H9 (cell line): ENCODE results near the gene SLC9A9. TPM values are rescaled to one million over a fixed set of nuclear protein-coding genes. Genes with fewer than 3 reads are reported as not detected.

Experiments used
- DNase-seq: peaks from one replicate; pipeline ENCODE4 v3.0.0-alpha.2; 2017
- H2AFZ ChIP-seq: one replicate; pipeline ENCODE4 v1.6.1; 2013; ENCODE audit warnings: mild to moderate bottlenecking, low read length, control low read depth, moderate library complexity
- H2AK5ac ChIP-seq: 2 replicates; pipeline ENCODE4 v1.6.1; 2013; ENCODE audit warnings: low read length, control low read depth, mixed read lengths; ENCODE audit not compliant: insufficient read length
- H2BK120ac ChIP-seq: one replicate; pipeline ENCODE4 v1.6.1; 2013; ENCODE audit warnings: low read depth, mild to moderate bottlenecking, low read length, control low read depth, inconsistent platforms; ENCODE audit not compliant: poor library complexity, severe bottlenecking
- H2BK12ac ChIP-seq: 2 replicates; pipeline ENCODE4 v1.6.1; 2013; ENCODE audit warnings: low read length, control low read depth, mixed read lengths, low read depth; ENCODE audit not compliant: insufficient read length
- H2BK15ac ChIP-seq: 2 replicates; pipeline ENCODE4 v1.6.1; 2013; ENCODE audit warnings: low read depth, low read length, control low read depth
- H2BK20ac ChIP-seq: one replicate; pipeline ENCODE4 v1.6.1; 2013; ENCODE audit warnings: low read depth, mild to moderate bottlenecking, low read length, control low read depth, inconsistent platforms; ENCODE audit not compliant: poor library complexity, severe bottlenecking
- H2BK5ac ChIP-seq: 2 replicates; pipeline ENCODE4 v1.6.1; 2013; ENCODE audit warnings: low read length, control low read depth, mixed read lengths; ENCODE audit not compliant: insufficient read length
- H3K14ac ChIP-seq: 2 replicates; pipeline ENCODE4 v1.6.1; 2013; ENCODE audit warnings: low read length, control low read depth; ENCODE audit not compliant: insufficient read depth
- H3K18ac ChIP-seq: 2 replicates; pipeline ENCODE4 v1.6.1; 2013; ENCODE audit warnings: low read depth, mild to moderate bottlenecking, mixed read lengths, low read length, control low read depth; ENCODE audit not compliant: insufficient read length
- H3K23ac ChIP-seq: 2 replicates; pipeline ENCODE4 v1.6.1; 2013; ENCODE audit warnings: low read length, control low read depth, mixed read lengths, low read depth; ENCODE audit not compliant: insufficient read length
- H3K23me2 ChIP-seq: 2 replicates; pipeline ENCODE4 v1.6.1; 2013; ENCODE audit warnings: low read depth, mild to moderate bottlenecking, mixed read lengths, low read length, control low read depth; ENCODE audit not compliant: insufficient read length, poor library complexity, severe bottlenecking
- H3K27ac ChIP-seq: 2 replicates; pipeline ENCODE4 v1.5.1; 2013; ENCODE audit warnings: low read length, control low read depth, mixed read lengths, low read depth; ENCODE audit not compliant: insufficient read length
- H3K27me3 ChIP-seq: 2 replicates; pipeline ENCODE4 v1.6.1; 2013; ENCODE audit warnings: low read length, control low read depth, inconsistent platforms; ENCODE audit not compliant: insufficient read depth
- H3K4ac ChIP-seq: 2 replicates; pipeline ENCODE4 v1.6.1; 2013; ENCODE audit warnings: low read depth, mild to moderate bottlenecking, control low read depth, inconsistent platforms, low read length, moderate library complexity
- H3K4me1 ChIP-seq: 2 replicates; pipeline ENCODE4 v1.6.1; 2013; ENCODE audit warnings: low read length, control low read depth, inconsistent platforms; ENCODE audit not compliant: insufficient read depth
- H3K4me2 ChIP-seq: 2 replicates; pipeline ENCODE4 v1.6.1; 2013; ENCODE audit warnings: low read length, control low read depth, mixed read lengths; ENCODE audit not compliant: insufficient read length, insufficient read depth
- H3K56ac ChIP-seq: 2 replicates; pipeline ENCODE4 v1.6.1; 2013; ENCODE audit warnings: low read depth, mild to moderate bottlenecking, mixed read lengths, low read length, control low read depth; ENCODE audit not compliant: insufficient read length
- H3K79me1 ChIP-seq: 2 replicates; pipeline ENCODE4 v1.6.1; 2013; ENCODE audit warnings: low read depth, mild to moderate bottlenecking, moderate library complexity, low read length, control low read depth, inconsistent platforms; ENCODE audit not compliant: insufficient read depth, poor library complexity, severe bottlenecking
- H3K79me2 ChIP-seq: 2 replicates; pipeline ENCODE4 v1.6.1; 2013; ENCODE audit warnings: low read length, control low read depth, inconsistent platforms; ENCODE audit not compliant: insufficient read depth
- H3K9ac ChIP-seq: 2 replicates; pipeline ENCODE4 v1.6.1; 2013; ENCODE audit warnings: low read length, control low read depth, mixed read lengths; ENCODE audit not compliant: insufficient read length; ENCODE audit errors: extremely low read depth
- H3K9me3 ChIP-seq: one replicate; pipeline ENCODE4 v1.6.1; 2013; ENCODE audit warnings: low read depth, low read length, inconsistent platforms; ENCODE audit not compliant: control insufficient read depth
- H3T11ph ChIP-seq: one replicate; pipeline ENCODE4 v1.6.1; 2013; ENCODE audit warnings: mild to moderate bottlenecking, low read length, control low read depth, inconsistent platforms
- H4K20me1 ChIP-seq: one replicate; pipeline ENCODE4 v1.6.1; 2013; ENCODE audit not compliant: control insufficient read depth, insufficient read length, insufficient read depth
- H4K5ac ChIP-seq: 2 replicates; pipeline ENCODE4 v1.6.1; 2013; ENCODE audit warnings: low read depth, mild to moderate bottlenecking, mixed read lengths, low read length, control low read depth; ENCODE audit not compliant: insufficient read length
- H4K8ac ChIP-seq: replicated peaks from 2 replicates; pipeline ENCODE4 v1.6.1; 2013; ENCODE audit warnings: low read length, control low read depth, mixed read lengths, low read depth; ENCODE audit not compliant: insufficient read length
- H4K91ac ChIP-seq: 2 replicates; pipeline ENCODE4 v1.6.1; 2013; ENCODE audit warnings: low read depth, mild to moderate bottlenecking, moderate library complexity, mixed read lengths, low read length, control low read depth; ENCODE audit not compliant: insufficient read length
- H3K27ac Mint-ChIP-seq, 3 experiments: 2 replicates in 2 of 3; 3 replicates in 1 of 3; pipeline ENCODE4 v1.8.0; 2020 to 2021; ENCODE audit warnings: mixed read lengths in 3 of 3, mild to moderate bottlenecking in 1 of 3, moderate library complexity in 1 of 3
- H3K27me3 Mint-ChIP-seq: 2 replicates; pipeline ENCODE4 v1.8.0; 2021; ENCODE audit warnings: low read depth, mild to moderate bottlenecking, moderate library complexity, mixed read lengths
- H3K36me3 Mint-ChIP-seq, 3 experiments: 2 replicates in 2 of 3; 3 replicates in 1 of 3; pipeline ENCODE4 v1.8.0; 2020 to 2021; ENCODE audit warnings: low read depth in 3 of 3, mixed read lengths in 3 of 3; ENCODE audit not compliant: insufficient read depth in 1 of 3
- H3K4me1 Mint-ChIP-seq, 2 experiments: 2 replicates each; pipeline ENCODE4 v1.8.0; 2020; ENCODE audit warnings: mixed read lengths in 2 of 2
- H3K4me3 Mint-ChIP-seq, 2 experiments: 2 replicates in 1 of 2; 3 replicates in 1 of 2; pipeline ENCODE4 v1.8.0; 2020 to 2021; ENCODE audit warnings: mild to moderate bottlenecking in 2 of 2, mixed read lengths in 2 of 2, moderate library complexity in 1 of 2
- H3K9me3 Mint-ChIP-seq, 2 experiments: 2 replicates in 1 of 2; 3 replicates in 1 of 2; pipeline ENCODE4 v1.8.0; 2020; ENCODE audit warnings: mild to moderate bottlenecking in 2 of 2, mixed read lengths in 2 of 2, moderate library complexity in 1 of 2
- WGBS: extraction: QIAGEN DNeasy Blood & Tissue Kit; methylation state at CpG from one replicate; pipeline ENCODE4 v1.1.7; 2013; ENCODE audit warnings: missing lambda C conversion rate, low lambda C conversion rate, mixed read lengths; ENCODE audit not compliant: insufficient read length; ENCODE audit errors: extremely low coverage; 5-methylcytosine and 5-hydroxymethylcytosine counted together
- total RNA-seq: library from RNA; stranded (reverse); gene quantifications from 2 replicates; pipeline ENCODE4 v1.2.1, GENCODE V29; 2021
- TF ChIP-seq, protein P1 (sequence below): fragments of 200-600 bp; sonication (generic); conservative IDR thresholded peaks from 3 replicates; pipeline ENCODE4 v1.8.0; 2021; ENCODE audit warnings: antibody characterized with exemption, mild to moderate bottlenecking

Gene SLC9A9
- total RNA-seq, 1 experiment from 2014 or later = 0.35 TPM

DNA sequence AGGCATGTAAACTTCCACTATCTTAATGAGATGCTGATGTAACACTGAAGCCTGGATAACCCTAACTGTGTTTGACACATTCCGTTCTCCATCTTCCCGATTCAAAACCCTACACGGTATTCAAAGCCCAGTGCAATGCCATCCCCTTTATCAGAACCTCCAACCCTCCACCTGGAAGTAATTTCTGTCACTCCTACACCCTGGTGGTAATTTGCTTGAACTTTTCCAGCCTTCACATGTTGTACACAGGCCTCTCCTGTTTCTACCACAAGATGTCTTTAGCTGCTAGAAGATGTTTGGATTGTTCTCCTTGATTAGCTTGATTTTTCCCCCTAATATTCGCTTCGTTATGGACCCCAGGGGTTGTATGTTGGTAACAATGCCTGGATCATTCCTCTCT is 519.8 kb downstream of the SLC9A9 start:
- Histone ChIP-seq H3K27ac (no peak overlapping the region), H2BK120ac (no peak overlapping the region), H3T11ph (no peak overlapping the region), H3K4me2 (no peak overlapping the region), H2BK5ac (no peak overlapping the region), H4K8ac (no peak overlapping the region), H3K4ac (no peak overlapping the region), H2BK15ac (no peak overlapping the region), H3K27me3 (no peaks in the 10 kb centered on the region), H2AFZ (no peak overlapping the region), H3K23ac (no peak overlapping the region), H3K14ac (no peak overlapping the region), H2BK12ac (no peak overlapping the region), H3K9me3 (no peaks in the 10 kb centered on the region), H3K18ac (no peak overlapping the region), H4K5ac (no peak overlapping the region), H2BK20ac (no peak overlapping the region), H3K4me1 (peaks cover 3% of the 10 kb centered on the region; the same call in 1 of the 2 replicates), H3K79me1 (no peaks in the 10 kb centered on the region), H2AK5ac (no peak overlapping the region), H3K9ac (no peak overlapping the region), H3K79me2 (no peaks in the 10 kb centered on the region), H4K91ac (no peak overlapping the region), H4K20me1 (no peaks in the 10 kb centered on the region), H3K23me2 (no peaks in the 10 kb centered on the region), H3K56ac (no peak overlapping the region)
- TF ChIP-seq, protein P1, sequence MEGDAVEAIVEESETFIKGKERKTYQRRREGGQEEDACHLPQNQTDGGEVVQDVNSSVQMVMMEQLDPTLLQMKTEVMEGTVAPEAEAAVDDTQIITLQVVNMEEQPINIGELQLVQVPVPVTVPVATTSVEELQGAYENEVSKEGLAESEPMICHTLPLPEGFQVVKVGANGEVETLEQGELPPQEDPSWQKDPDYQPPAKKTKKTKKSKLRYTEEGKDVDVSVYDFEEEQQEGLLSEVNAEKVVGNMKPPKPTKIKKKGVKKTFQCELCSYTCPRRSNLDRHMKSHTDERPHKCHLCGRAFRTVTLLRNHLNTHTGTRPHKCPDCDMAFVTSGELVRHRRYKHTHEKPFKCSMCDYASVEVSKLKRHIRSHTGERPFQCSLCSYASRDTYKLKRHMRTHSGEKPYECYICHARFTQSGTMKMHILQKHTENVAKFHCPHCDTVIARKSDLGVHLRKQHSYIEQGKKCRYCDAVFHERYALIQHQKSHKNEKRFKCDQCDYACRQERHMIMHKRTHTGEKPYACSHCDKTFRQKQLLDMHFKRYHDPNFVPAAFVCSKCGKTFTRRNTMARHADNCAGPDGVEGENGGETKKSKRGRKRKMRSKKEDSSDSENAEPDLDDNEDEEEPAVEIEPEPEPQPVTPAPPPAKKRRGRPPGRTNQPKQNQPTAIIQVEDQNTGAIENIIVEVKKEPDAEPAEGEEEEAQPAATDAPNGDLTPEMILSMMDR = no peak
- Mint-ChIP-seq H3K9me3 (no peaks in the 10 kb centered on the region), H3K4me1 (peaks cover 5 to 9% of the 10 kb centered on the region in 2 experiments), H3K27ac (no peak overlapping the region), H3K27me3 (no peaks in the 10 kb centered on the region; the same call in 1 of the 2 replicates), H3K4me3 (no peak overlapping the region), H3K36me3 (no peaks in the 10 kb centered on the region)
- no peak for DNase-seq
- no CpG with 5 or more reads among the region's 5 CpGs for WGBS
